Kasumi-1 (cell line): ENCODE data around the gene LMX1B.
"Not testable (repeated sequence)": the region's sequence is repeated elsewhere in the genome, so short reads cannot be mapped to it uniquely, and the experiment has no call there.

ENCODE experiments used
- DNase-seq, 2 experiments: peaks; one replicate each; lab custom pipeline; 2025; lab: John Stamatoyannopoulos, UW

LMX1B gene

GRCh38 chr9:126633881-126634558, 20.3 kb downstream of the LMX1B start:
- no peak for DNase-seq

GRCh38 chr9:126635061-126635460, 21.3 kb downstream of the LMX1B start:
- DNase-seq, result no peak

GRCh38 chr9:126635661-126636439, 22.1 kb downstream of the LMX1B start:
- no peak for DNase-seq

GRCh38 chr9:126636983-126637798, 23.5 kb downstream of the LMX1B start:
- no peak for DNase-seq

- DNase-seq, result no peak
Measured at GRCh38 chr9:126638571-126639132, 24.9 kb downstream of the LMX1B start.

- DNase-seq, result no peak
Measured at GRCh38 chr9:126639318-126640000, 25.7 kb downstream of the LMX1B start.

GRCh38 chr9:126641118-126641851, 27.6 kb downstream of the LMX1B start:
- DNase-seq, result no peak

GRCh38 chr9:126642010-126642744, 28.4 kb downstream of the LMX1B start:
- no peak for DNase-seq

GRCh38 chr9:126642839-126643238, 29.1 kb downstream of the LMX1B start:
- no peak for DNase-seq

GRCh38 chr9:126643945-126644527, 30.3 kb downstream of the LMX1B start:
- DNase-seq, result no peak

GRCh38 chr9:126646162-126646561, 32.4 kb downstream of the LMX1B start:
- no peak for DNase-seq

- DNase-seq, result no peak
Measured at GRCh38 chr9:126647585-126648411, 34.1 kb downstream of the LMX1B start.

GRCh38 chr9:126649477-126649876, 35.7 kb downstream of the LMX1B start:
- DNase-seq, result no peak

GRCh38 chr9:126650404-126651341, 36.9 kb downstream of the LMX1B start:
- no peak for DNase-seq

- DNase-seq, result no peak
Measured at GRCh38 chr9:126652140-126652582, 38.4 kb downstream of the LMX1B start.

GRCh38 chr9:126654124-126654523, 40.4 kb downstream of the LMX1B start:
- no peak for DNase-seq

- not testable (repeated sequence) for DNase-seq
Measured at GRCh38 chr9:126656214-126656613, 42.5 kb downstream of the LMX1B start.
